K562 (cell line): ENCODE data around the gene BRF1. TPM values are rescaled to one million over a fixed set of nuclear protein-coding genes. Genes with fewer than 3 reads are reported as not detected.

Experiments used
- EZH2 ChIP-seq: IDR thresholded peaks from 2 replicates; pipeline ENCODE4 v1.6.1; 2012; ENCODE audit warnings: low read depth, mild to moderate bottlenecking, inconsistent platforms, low read length, borderline replicate concordance
- HNRNPH1 ChIP-seq: fragments of 200-400 bp; formaldehyde crosslinking; optimal IDR thresholded peaks from 2 replicates; pipeline ENCODE3; 2017; ENCODE audit warnings: low read depth, mild to moderate bottlenecking, low read length, moderate library complexity
- L3MBTL2 ChIP-seq: fragments of 450-650 bp; IDR thresholded peaks from 2 replicates; pipeline ENCODE4 v1.6.1; 2016; ENCODE audit warnings: mild to moderate bottlenecking, moderate library complexity
- MTA3 ChIP-seq: fragments of 450-650 bp; formaldehyde crosslinking; IDR thresholded peaks from 2 replicates; pipeline ENCODE4 v1.6.1; 2017; ENCODE audit warnings: mild to moderate bottlenecking, borderline replicate concordance
- OTX1 ChIP-seq: fragments of 450-650 bp; formaldehyde crosslinking; IDR thresholded peaks from 2 replicates; pipeline ENCODE4 v1.4.0; 2022; ENCODE audit warnings: mild to moderate bottlenecking
- POLR2A ChIP-seq: fragments of 450-650 bp; conservative IDR thresholded peaks from 2 replicates; pipeline ENCODE4 v1.6.1; 2016
- POLR2G ChIP-seq: fragments of 200-400 bp; formaldehyde crosslinking; IDR thresholded peaks from 2 replicates; pipeline ENCODE4 v1.6.1; 2017; ENCODE audit warnings: low read depth, mild to moderate bottlenecking, antibody characterized with exemption, low read length, moderate library complexity
- SREBF1 ChIP-seq: fragments of 150-350 bp; IDR thresholded peaks from 2 replicates; pipeline ENCODE4 v1.6.1; 2014; ENCODE audit warnings: antibody characterized with exemption, low read depth, low read length, borderline replicate concordance
- SREBF2 ChIP-seq: sonication (generic); formaldehyde crosslinking; IDR thresholded peaks from 2 replicates; pipeline ENCODE4 v1.4.0; 2020; ENCODE audit warnings: mild to moderate bottlenecking, missing genetic modification reagents
- TCF7L2 ChIP-seq: fragments of 150-350 bp; IDR thresholded peaks from 2 replicates; pipeline ENCODE4 v1.6.1; 2016; ENCODE audit warnings: low read depth, mild to moderate bottlenecking, low read length, moderate library complexity
- polyA plus RNA-seq, 8 experiments: library from polyadenylated mRNA; depleted of rRNA in 4 of 8; stranded (reverse) in 5 of 8; unstranded in 3 of 8; fragments of >200 nt; fragmentation: Nextera tagmentation in 2 of 8; fragmentation: Illumina TruSeq in 1 of 8; extraction: Ambion mirVana in 2 of 8; extraction: Trizol in 1 of 8; gene quantifications; 2 replicates each; pipeline versions ENCODE4 v1.2.1 to v1.2.3, GENCODE V29; 2011 to 2014; ENCODE audit warnings: inconsistent platforms in 1 of 8, missing spikeins in 1 of 8
- total RNA-seq, 7 experiments: library from RNA; depleted of rRNA in 6 of 7; stranded (reverse); fragments of >200 nt in 6 of 7; fragmentation: Illumina TruSeq in 2 of 7; extraction: Trizol in 2 of 7; gene quantifications; 2 replicates each; pipeline versions ENCODE4 v1.2.1 to v1.2.3, GENCODE V29; 2011 to 2021; ENCODE audit warnings: low replicate concordance in 1 of 7
- TF ChIP-seq, protein P1 (sequence below): IDR thresholded peaks from 2 replicates; pipeline ENCODE4 v1.6.1; 2011; ENCODE audit warnings: borderline replicate concordance, low read depth, mild to moderate bottlenecking, moderate library complexity, low read length; ENCODE audit not compliant: insufficient read depth, poor library complexity, severe bottlenecking

BRF1 gene
- total and polyA plus RNA-seq, 9 of the 15 experiments (the other 6 are each of a cell fraction or from before 2014, with no cell fraction given) = 0.14 to 24.6 (median 8.2) TPM

DNA sequence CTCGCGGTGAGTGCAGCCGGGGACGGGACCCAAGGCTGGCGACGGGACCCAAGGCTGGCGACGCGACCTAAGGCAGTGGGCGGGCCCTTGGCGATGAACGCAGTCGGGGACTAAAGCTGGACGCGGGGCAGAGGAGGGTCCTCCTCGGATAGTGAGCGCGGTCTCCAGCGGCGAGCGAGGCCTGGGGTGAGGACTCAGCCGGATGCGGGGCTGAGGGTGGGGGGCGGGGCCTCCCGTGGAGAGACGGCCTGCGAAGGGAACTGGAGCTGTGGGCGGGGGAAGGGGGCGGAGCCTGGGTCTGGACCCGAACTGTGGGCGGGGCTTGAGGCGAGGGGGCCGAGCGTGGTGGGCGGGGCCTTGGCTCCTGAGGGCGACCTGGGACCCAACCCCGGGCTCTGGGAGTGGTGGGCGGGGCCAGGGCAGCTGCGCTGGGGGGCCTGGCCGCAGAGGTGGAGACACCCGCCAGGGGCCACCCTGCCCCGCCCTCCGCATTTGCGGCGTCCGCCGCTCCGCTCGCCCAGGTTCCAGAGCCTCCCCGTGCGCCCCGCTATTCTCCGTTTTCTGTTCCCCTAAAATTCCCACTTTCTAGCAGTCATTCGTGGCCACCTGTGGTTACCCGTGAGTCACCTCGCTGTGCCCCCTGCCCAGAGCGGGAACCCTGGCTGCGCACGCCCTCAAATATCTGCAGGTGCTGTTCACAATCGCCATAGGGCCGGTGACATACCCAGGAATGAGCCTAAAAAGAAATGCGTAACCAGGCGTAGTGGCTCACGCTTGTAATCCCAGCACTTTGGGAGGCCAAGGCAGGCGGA, 508 bp upstream of the BRF1 start (continued):
- TF ChIP-seq, protein P1, sequence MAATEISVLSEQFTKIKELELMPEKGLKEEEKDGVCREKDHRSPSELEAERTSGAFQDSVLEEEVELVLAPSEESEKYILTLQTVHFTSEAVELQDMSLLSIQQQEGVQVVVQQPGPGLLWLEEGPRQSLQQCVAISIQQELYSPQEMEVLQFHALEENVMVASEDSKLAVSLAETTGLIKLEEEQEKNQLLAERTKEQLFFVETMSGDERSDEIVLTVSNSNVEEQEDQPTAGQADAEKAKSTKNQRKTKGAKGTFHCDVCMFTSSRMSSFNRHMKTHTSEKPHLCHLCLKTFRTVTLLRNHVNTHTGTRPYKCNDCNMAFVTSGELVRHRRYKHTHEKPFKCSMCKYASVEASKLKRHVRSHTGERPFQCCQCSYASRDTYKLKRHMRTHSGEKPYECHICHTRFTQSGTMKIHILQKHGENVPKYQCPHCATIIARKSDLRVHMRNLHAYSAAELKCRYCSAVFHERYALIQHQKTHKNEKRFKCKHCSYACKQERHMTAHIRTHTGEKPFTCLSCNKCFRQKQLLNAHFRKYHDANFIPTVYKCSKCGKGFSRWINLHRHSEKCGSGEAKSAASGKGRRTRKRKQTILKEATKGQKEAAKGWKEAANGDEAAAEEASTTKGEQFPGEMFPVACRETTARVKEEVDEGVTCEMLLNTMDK = no peak
- TF ChIP-seq SREBF1 (no peak), TCF7L2 (no peak), POLR2A (peak; percentile 80), POLR2G (peak; percentile 78), EZH2 (no peak), SREBF2 (no peak), HNRNPH1 (no peak), MTA3 (peak; percentile 31; the same call in 1 of the 2 replicates), L3MBTL2 (peak; percentile 76), OTX1 (CRISPR knock-in tag) (0 out of 2 replicates have a peak, but pooled peaks have one; percentile 9)
- TF ChIP-seq, all 486 proteins: peak for 63
